ENCODE data around the gene USP38. TPM values are rescaled to one million over a fixed set of nuclear protein-coding genes. Genes with fewer than 3 reads are reported as not detected.
A peak's percentile ranks its signal among the peaks of the same experiment; 100 is the strongest.

Gene USP38
- total RNA-seq, 1 donor from 2014 or later, result 6.7 TPM

- intact Hi-C loops (cut with DNase I), result no loop called here
These were observed 11.6 kb downstream of the USP38 start for GRCh38 chr4:143196323-143196722.

GRCh38 chr4:143199503-143199902 lies 14.8 kb downstream of the USP38 start:
- intact Hi-C loops (cut with DNase I), result no loop called here
- H3K36me3 ChIP-seq, result peaks cover 37 to 60% of the 10 kb centered on the region in 2 donors

More at GRCh38 chr4:143196323-143196722, 11.6 kb downstream of the USP38 start:
- DNase-seq (ENCODE audit: low spot score in 2 of 2), result no peak
- no peak overlapping the region for H3K27ac ChIP-seq
- H3K4me3 ChIP-seq, result no peak overlapping the region
- H3K36me3 ChIP-seq, result peaks cover 40 to 63% of the 10 kb centered on the region in 2 donors
- H3K27me3 ChIP-seq, result no peaks in the 10 kb centered on the region
- no peaks in the 10 kb centered on the region for H3K9me3 ChIP-seq
- H3K4me1 ChIP-seq, result no peaks in the 10 kb centered on the region
- no peak for TF ChIP-seq CTCF (IDR thresholded peaks at IDR 0.05)

GRCh38 chr4:143202824-143203223 lies 18.1 kb downstream of the USP38 start:
- Histone ChIP-seq H3K9me3 (no peaks in the 10 kb centered on the region), H3K4me1 (no peaks in the 10 kb centered on the region), H3K4me3 (no peak overlapping the region), H3K27ac (no peak overlapping the region), H3K36me3 (peaks cover 34 to 48% of the 10 kb centered on the region in 2 donors), H3K27me3 (no peaks in the 10 kb centered on the region)
- DNase-seq (ENCODE audit: low spot score in 2 of 2), result no peak
- intact Hi-C loops (cut with DNase I), result loop anchor here (2.0 kb wide), 1 partner anchor 280 kb away; no protein-coding TSS in a partner anchor
- peak in 2 of 3 experiments; percentile 42 to 53 for TF ChIP-seq CTCF (IDR thresholded peaks at IDR 0.05)

More at GRCh38 chr4:143199503-143199902, 14.8 kb downstream of the USP38 start:
- Histone ChIP-seq H3K27ac (no peak overlapping the region), H3K4me3 (no peak overlapping the region), H3K9me3 (no peaks in the 10 kb centered on the region), H3K27me3 (no peaks in the 10 kb centered on the region), H3K4me1 (no peaks in the 10 kb centered on the region)
- no peak for TF ChIP-seq CTCF (IDR thresholded peaks at IDR 0.05)
- no peak for DNase-seq (ENCODE audit: low spot score in 2 of 2)

- intact Hi-C loops (cut with DNase I), result loop anchor here (2.0 kb wide), 1 partner anchor 279 kb away; no protein-coding TSS in a partner anchor
- Histone ChIP-seq H3K27me3 (no peaks in the 10 kb centered on the region), H3K4me1 (no peaks in the 10 kb centered on the region), H3K4me3 (no peak overlapping the region), H3K27ac (no peak overlapping the region), H3K9me3 (no peaks in the 10 kb centered on the region), H3K36me3 (peaks cover 27 to 41% of the 10 kb centered on the region in 2 donors)
- DNase-seq (ENCODE audit: low spot score in 2 of 2), result no peak
- no peak for TF ChIP-seq CTCF (IDR thresholded peaks at IDR 0.05)
These were observed 18.9 kb downstream of the USP38 start for GRCh38 chr4:143203577-143203976.

GRCh38 chr4:143207555-143207954 lies 22.8 kb downstream of the USP38 start:
- Histone ChIP-seq H3K9me3 (no peaks in the 10 kb centered on the region), H3K27me3 (no peaks in the 10 kb centered on the region), H3K4me3 (no peak overlapping the region), H3K4me1 (no peaks in the 10 kb centered on the region), H3K27ac (no peak overlapping the region), H3K36me3 (peaks cover 33 to 38% of the 10 kb centered on the region in 2 donors)
- peak; percentile 9 to 42 (median 32) for TF ChIP-seq CTCF (IDR thresholded peaks at IDR 0.05)
- DNase-seq (ENCODE audit: low spot score in 2 of 2), result no peak
- intact Hi-C loops (cut with DNase I), result loop anchor here (5.0 kb wide), 1 partner anchor 130 kb away; the partner anchor contains the start of gene GAB1

- H3K36me3 ChIP-seq, result peaks cover 13 to 33% of the 10 kb centered on the region in 2 donors
These were observed 27.8 kb downstream of the USP38 start for GRCh38 chr4:143212566-143212965.

More at GRCh38 chr4:143212566-143212965, 27.8 kb downstream of the USP38 start:
- Histone ChIP-seq H3K27ac (no peak overlapping the region), H3K4me3 (no peak overlapping the region), H3K9me3 (no peaks in the 10 kb centered on the region), H3K27me3 (no peaks in the 10 kb centered on the region), H3K4me1 (peaks cover 0 to 6% of the 10 kb centered on the region in 2 donors)
- no peak for DNase-seq (ENCODE audit: low spot score in 2 of 2)
- intact Hi-C loops (cut with DNase I), result no loop called here
- no peak for TF ChIP-seq CTCF (IDR thresholded peaks at IDR 0.05)

Data from ascending aorta (tissue), 2 donors.